ENCODE measurements around the gene SPAG4. TPM values are rescaled to one million over a fixed set of nuclear protein-coding genes. Genes with fewer than 3 reads are reported as not detected.
A peak's percentile ranks its signal among the peaks of the same experiment; 100 is the strongest.

The SPAG4 gene
- total RNA-seq, 6 donors from 2014 or later = 2.7 to 48.2 (median 4.8) TPM

DNA sequence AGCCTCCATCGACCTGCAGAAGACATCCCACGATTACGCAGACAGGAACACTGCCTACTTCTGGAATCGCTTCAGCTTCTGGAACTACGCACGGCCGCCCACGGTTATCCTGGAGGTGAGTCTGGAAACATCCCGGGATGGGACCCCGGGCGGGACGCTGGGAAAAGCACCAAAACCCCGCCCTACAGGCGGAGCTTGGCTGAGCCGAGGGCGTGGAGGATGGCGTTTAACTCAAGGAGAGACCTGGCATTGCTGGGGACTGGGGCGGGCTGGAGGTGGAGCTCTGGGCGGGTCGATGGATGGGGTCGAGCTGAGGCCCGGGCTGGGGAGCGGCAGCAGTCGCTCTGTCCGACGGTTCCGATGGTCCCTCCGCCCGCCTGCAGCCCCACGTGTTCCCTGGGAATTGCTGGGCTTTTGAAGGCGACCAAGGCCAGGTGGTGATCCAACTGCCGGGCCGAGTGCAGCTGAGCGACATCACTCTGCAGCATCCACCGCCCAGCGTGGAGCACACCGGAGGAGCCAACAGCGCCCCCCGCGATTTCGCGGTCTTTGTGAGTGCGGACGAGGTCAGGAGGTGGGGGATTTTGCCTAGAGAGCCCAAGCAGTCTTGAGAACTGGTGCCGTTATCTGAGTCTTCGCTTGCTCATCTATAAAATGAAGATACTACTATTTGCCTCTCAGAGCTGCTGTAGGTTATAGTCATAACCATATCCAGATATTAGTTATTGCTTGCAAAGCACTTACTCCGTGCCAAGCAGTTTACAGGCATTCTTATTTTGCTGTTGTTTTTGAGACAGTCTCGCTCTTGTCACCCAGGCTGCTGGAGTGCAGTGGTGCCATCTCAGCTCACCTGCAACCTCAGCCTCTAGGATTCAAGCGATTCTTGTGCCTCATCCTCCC is 3.8 kb downstream of the SPAG4 start:
- Histone ChIP-seq H3K4me3 (peak overlapping the region; percentile 30 to 64 (median 44)), H3K36me3 (peaks cover 0 to 10% (median 0%) of the 10 kb centered on the region in 4 donors), H3K9me3 (no peaks in the 10 kb centered on the region), H3K27me3 (no peaks in the 10 kb centered on the region), H3K4me1 (peaks cover 32 to 43% (median 37%) of the 10 kb centered on the region in 4 donors), H3K27ac (peak overlapping the region in 2 of 4 donors; percentile 28 to 38)
- ATAC-seq (ENCODE audit: low FRiP score in 2 of 2) = peak; percentile 39 to 61
- DNase-seq = peak; percentile 83 to 91
- 7 to 12% methylated on average over 20 to 37 of the region's 49 CpGs for WGBS, 2 donors
- TF ChIP-seq EP300 (IDR thresholded peaks at IDR 0.05) (no peak), POLR2AphosphoS5 (IDR thresholded peaks at IDR 0.05) (no peak), POLR2A (IDR thresholded peaks at IDR 0.05) (peak in 1 of 4 donors; percentile 6)
- TF ChIP-seq, protein P1, sequence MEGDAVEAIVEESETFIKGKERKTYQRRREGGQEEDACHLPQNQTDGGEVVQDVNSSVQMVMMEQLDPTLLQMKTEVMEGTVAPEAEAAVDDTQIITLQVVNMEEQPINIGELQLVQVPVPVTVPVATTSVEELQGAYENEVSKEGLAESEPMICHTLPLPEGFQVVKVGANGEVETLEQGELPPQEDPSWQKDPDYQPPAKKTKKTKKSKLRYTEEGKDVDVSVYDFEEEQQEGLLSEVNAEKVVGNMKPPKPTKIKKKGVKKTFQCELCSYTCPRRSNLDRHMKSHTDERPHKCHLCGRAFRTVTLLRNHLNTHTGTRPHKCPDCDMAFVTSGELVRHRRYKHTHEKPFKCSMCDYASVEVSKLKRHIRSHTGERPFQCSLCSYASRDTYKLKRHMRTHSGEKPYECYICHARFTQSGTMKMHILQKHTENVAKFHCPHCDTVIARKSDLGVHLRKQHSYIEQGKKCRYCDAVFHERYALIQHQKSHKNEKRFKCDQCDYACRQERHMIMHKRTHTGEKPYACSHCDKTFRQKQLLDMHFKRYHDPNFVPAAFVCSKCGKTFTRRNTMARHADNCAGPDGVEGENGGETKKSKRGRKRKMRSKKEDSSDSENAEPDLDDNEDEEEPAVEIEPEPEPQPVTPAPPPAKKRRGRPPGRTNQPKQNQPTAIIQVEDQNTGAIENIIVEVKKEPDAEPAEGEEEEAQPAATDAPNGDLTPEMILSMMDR (IDR thresholded peaks at IDR 0.05) = peak in 5 of 6 experiments; percentile 19 to 43 (median 27)

DNA sequence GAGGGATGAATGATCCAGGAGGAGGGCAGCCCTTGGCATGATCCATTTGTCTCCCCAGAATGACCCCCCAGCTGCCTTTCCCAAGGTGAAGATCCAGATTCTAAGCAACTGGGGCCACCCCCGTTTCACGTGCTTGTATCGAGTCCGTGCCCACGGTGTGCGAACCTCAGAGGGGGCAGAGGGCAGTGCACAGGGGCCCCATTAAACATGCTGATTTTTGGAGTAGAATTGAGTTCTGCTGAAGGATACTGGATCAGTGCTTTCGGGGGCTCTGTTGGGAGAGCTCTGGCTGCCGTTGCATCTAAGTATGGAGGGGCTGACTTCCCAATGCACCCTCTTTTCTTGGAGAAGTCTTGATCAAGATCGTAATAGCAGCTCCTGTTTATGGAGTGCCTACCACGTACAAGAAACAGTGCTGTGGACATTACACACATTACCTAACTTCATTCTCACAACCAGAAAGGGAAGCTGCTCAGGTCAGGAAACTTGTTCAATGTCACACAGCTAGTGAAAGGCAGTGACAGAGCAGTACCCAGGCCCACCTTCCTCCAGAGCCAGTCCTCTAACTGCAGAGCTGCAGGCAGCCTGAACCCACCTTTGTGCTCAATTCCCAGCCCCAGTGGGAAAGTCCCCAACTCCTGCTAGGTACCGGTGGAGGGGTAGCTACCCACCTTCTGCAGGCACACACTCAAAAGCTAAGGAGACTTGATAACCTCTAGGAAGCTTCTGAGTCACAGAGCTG is 5.4 kb downstream of the SPAG4 start:
- Histone ChIP-seq H3K27ac (no peak overlapping the region), H3K36me3 (peaks cover 2 to 24% (median 8%) of the 10 kb centered on the region in 4 donors), H3K27me3 (no peaks in the 10 kb centered on the region), H3K4me1 (peaks cover 26 to 35% (median 31%) of the 10 kb centered on the region in 4 donors), H3K4me3 (no peak overlapping the region), H3K9me3 (no peaks in the 10 kb centered on the region)
- DNase-seq (no peak), ATAC-seq (ENCODE audit: low FRiP score in 2 of 2) (no peak)
- TF ChIP-seq, protein P1 (IDR thresholded peaks at IDR 0.05) = no peak
- TF ChIP-seq EP300 (IDR thresholded peaks at IDR 0.05) = no peak
- TF ChIP-seq POLR2A (IDR thresholded peaks at IDR 0.05) = no peak
- TF ChIP-seq POLR2AphosphoS5 (IDR thresholded peaks at IDR 0.05) = no peak
- WGBS, 2 donors = 86 to 93% methylated on average over 4 to 11 of the region's 11 CpGs

DNA sequence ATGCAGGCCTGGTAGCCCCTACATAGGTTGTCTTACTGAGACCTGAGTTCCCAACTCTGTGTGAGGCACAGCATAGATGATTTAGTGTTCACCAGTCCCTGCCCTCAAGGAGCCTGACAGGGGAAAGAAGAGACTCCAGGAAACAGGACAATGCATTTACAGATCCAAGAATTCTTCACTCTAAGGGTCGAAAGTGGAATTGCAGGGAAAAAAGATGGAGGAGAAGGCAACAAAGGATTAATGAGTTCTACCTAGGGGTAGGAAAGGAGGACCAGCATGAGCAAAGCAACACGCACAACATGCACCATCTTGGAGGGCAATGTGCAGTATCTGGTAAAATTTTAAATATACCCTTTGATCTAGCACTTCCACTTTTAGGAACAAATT is 5.9 kb downstream of the SPAG4 start:
- ATAC-seq (ENCODE audit: low FRiP score in 2 of 2) = no peak

DNA sequence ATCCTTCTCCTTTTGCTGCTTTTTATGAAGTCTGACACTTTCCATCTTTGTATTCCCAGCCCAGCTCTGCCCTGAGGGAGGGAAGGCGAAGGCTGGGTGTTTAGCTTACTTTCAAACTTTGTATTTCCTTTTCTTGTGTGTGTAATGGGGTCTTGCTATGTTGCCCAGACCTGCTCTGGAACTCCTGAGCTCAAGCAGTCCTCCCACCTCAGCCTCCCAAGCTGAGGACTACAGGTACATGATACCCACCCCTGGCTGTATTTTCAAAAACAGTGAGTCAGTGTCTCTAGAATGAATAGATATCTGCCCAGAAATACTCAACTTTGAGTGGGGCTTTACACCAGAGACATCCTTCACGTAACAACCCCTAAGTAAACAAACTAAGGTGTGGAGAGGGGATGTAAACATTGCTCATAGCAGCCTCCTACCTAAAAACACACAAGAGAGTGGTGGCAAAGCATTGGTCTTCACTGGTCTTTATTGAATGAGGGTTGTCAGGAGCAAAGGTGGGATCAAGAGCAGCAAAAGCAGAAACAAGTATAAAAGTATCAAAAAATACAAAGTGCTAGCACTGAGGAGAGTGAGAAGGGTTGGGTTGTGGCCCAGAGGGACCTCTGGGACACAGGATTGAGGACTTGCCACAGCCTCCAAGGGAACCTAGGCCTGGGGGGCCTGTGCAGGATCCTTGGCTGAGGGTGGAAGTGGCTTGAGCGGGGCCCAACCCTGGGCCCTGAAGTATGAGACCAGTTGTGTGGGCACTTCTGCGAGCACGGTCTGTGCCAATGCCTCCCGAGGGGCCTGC is 10.2 kb downstream of the SPAG4 start:
- WGBS, 2 donors = 83 to 89% methylated on average over 6 of the region's 6 CpGs
- no peak for ATAC-seq (ENCODE audit: low FRiP score in 2 of 2)
- TF ChIP-seq EP300 (IDR thresholded peaks at IDR 0.05) (no peak), POLR2AphosphoS5 (IDR thresholded peaks at IDR 0.05) (no peak), POLR2A (IDR thresholded peaks at IDR 0.05) (no peak)

More for the DNA sequence above, 5.9 kb downstream of the SPAG4 start:
- peaks cover 8 to 30% (median 14%) of the 10 kb centered on the region in 4 donors for H3K36me3 ChIP-seq
- no peak for DNase-seq
- H3K9me3 ChIP-seq = no peaks in the 10 kb centered on the region
- H3K4me3 ChIP-seq = no peak overlapping the region
- TF ChIP-seq, protein P1 (IDR thresholded peaks at IDR 0.05) = peak in 1 of 6 experiments; percentile 6
- no peak for TF ChIP-seq POLR2AphosphoS5 (IDR thresholded peaks at IDR 0.05)
- H3K4me1 ChIP-seq = peaks cover 26 to 34% (median 31%) of the 10 kb centered on the region in 4 donors
- H3K27me3 ChIP-seq = no peaks in the 10 kb centered on the region
- no peak overlapping the region for H3K27ac ChIP-seq
- WGBS, 2 donors = 94 to 96% methylated on average over 2 of the region's 2 CpGs

More for the DNA sequence above, 10.2 kb downstream of the SPAG4 start:
- Histone ChIP-seq H3K36me3 (peaks cover 14 to 69% (median 41%) of the 10 kb centered on the region in 4 donors), H3K27ac (no peak overlapping the region), H3K27me3 (no peaks in the 10 kb centered on the region), H3K4me3 (no peak overlapping the region), H3K4me1 (peaks cover 0 to 11% (median 0%) of the 10 kb centered on the region in 4 donors), H3K9me3 (no peaks in the 10 kb centered on the region)
- no peak for DNase-seq
